ENCODE data around the gene CCL14.

CCL14 gene

DNA sequence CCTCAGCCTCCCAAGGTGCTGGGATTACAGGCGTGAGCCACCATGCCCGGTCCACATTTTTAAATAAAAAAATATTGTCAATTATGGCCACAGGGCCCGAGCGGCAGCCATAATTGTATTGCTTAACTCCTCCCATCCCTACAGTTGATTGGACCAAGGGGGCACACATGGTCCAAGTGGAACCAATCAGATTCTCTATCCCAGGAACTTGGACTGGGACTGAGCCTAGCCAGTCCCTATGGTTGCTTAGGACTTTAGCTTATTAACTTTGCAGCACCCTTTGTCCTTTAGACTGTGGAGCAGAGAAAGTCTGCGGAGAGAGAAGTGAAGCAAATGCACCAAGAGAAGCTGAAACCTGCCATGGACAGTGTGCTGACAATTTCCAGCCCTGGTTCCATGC lies 50.5 kb downstream of the CCL14 start:
- DNase-seq, result no peak

DNA sequence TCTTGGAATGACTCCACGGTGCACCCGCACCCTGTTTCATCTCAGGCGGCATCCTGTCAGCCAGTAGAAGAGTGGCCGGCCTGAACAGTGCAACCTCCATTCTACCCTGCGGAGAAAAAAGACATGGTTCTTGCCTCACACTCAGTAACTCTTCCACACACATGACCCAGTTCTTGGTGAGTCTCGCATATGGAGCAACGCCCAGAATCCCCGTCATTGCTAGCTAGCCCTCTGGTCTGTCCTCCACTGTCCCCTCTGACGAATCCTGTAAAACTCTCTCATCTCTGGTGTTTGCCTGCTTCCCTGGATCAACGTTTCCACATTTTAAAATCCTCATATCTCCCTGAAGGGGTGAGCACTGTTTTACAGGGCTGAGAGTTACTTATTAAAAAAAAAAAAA lies 51.8 kb downstream of the CCL14 start:
- no peak for DNase-seq

Measured in stimulated activated naive CD4-positive, alpha-beta T cell (primary cell).